PC-9 (cell line): ENCODE data around the gene CLIC5. TPM values are rescaled to one million over a fixed set of nuclear protein-coding genes. Genes with fewer than 3 reads are reported as not detected.

ENCODE experiments used
- BruUV-seq: library from RNA; stranded (reverse); fragments of 400-500 nt; replicated peaks from 2 replicates; lab custom pipeline; 2021; lab: Mats Ljungman, UMichigan
- CTCF ChIA-PET: fragments of 300-600 bp; sonication (Branson Sonifier 250); formaldehyde crosslinking; loops from one replicate; lab custom pipeline; 2022; ENCODE audit warnings: antibody characterized with exemption; lab: Charles Lee
- POLR2A ChIA-PET: fragments of 300-600 bp; sonication (Branson Sonifier 250); formaldehyde crosslinking; loops from one replicate; lab custom pipeline; 2022; ENCODE audit warnings: antibody characterized with exemption; ENCODE audit not compliant: unreplicated experiment; lab: Charles Lee
- DNase-seq, 2 experiments: peaks; one replicate each; pipeline versions ENCODE4 v3.0.0 to v3.0.0-alpha.2; 2015 to 2022; ENCODE audit warnings: mixed read lengths in 1 of 2
- H2AFZ ChIP-seq: fragments of 200-600 bp; sonication (generic); 2 replicates; pipeline ENCODE4 v1.8.1; 2017; ENCODE audit warnings: antibody characterized with exemption
- H3F3A ChIP-seq: fragments of 200-600 bp; sonication (generic); 2 replicates; pipeline ENCODE4 v1.8.1; 2017; ENCODE audit warnings: antibody characterized with exemption, mild to moderate bottlenecking, low read depth; ENCODE audit not compliant: insufficient read depth
- H3K27ac ChIP-seq: fragments of 200-600 bp; sonication (generic); 2 replicates; pipeline ENCODE4 v1.6.1; 2016; ENCODE audit warnings: mixed run types
- H3K27me3 ChIP-seq: fragments of 200-600 bp; sonication (generic); 2 replicates; pipeline ENCODE4 v1.6.1; 2016; ENCODE audit warnings: low read depth, mixed run types; ENCODE audit not compliant: insufficient read depth
- H3K36me3 ChIP-seq: fragments of 200-600 bp; sonication (generic); 2 replicates; pipeline ENCODE4 v1.6.1; 2016; ENCODE audit warnings: low read depth, mixed run types
- H3K4me1 ChIP-seq: fragments of 200-600 bp; sonication (generic); replicated peaks from 2 replicates; pipeline ENCODE4 v1.6.1; 2016; ENCODE audit warnings: mixed run types; ENCODE audit not compliant: insufficient read depth
- H3K4me2 ChIP-seq: fragments of 200-600 bp; sonication (generic); 2 replicates; pipeline ENCODE4 v1.6.1; 2017; ENCODE audit warnings: mixed run types
- H3K4me3 ChIP-seq: fragments of 200-600 bp; sonication (generic); 2 replicates; pipeline ENCODE4 v1.6.1; 2016; ENCODE audit warnings: mixed run types
- H3K79me2 ChIP-seq: fragments of 200-600 bp; sonication (generic); 2 replicates; pipeline ENCODE4 v1.6.1; 2017; ENCODE audit warnings: low read depth, mixed run types
- H3K9me2 ChIP-seq: fragments of 200-600 bp; sonication (generic); 2 replicates; pipeline ENCODE4 v1.8.1; 2017; ENCODE audit warnings: mild to moderate bottlenecking; ENCODE audit not compliant: insufficient read depth
- H3K9me3 ChIP-seq: fragments of 200-600 bp; sonication (generic); 2 replicates; pipeline ENCODE4 v1.8.1; 2016; ENCODE audit warnings: low read depth; ENCODE audit not compliant: insufficient read depth
- H4K20me1 ChIP-seq: fragments of 200-600 bp; sonication (generic); 2 replicates; pipeline ENCODE4 v1.8.1; 2017; ENCODE audit not compliant: insufficient read depth
- CTCF ChIP-seq: fragments of 200-600 bp; sonication (generic); conservative IDR thresholded peaks from 2 replicates; pipeline ENCODE4 v1.6.1; 2017; ENCODE audit warnings: mixed run types, antibody characterized with exemption, mild to moderate bottlenecking, moderate library complexity
- EZH2 ChIP-seq: fragments of 200-600 bp; sonication (generic); IDR thresholded peaks from 2 replicates; pipeline ENCODE4 v1.8.0; 2017; ENCODE audit warnings: antibody characterized with exemption, low read depth
- intact Hi-C: fragments of 100-400 bp; cut with micrococcal nuclease; formaldehyde crosslinking; loops from one replicate; pipeline ENCODE4 v1.10.0; 2022; ENCODE audit not compliant: unreplicated experiment
- total RNA-seq: library from RNA; stranded (reverse); gene quantifications from 2 replicates; pipeline ENCODE4 v1.2.3, GENCODE V29; 2021

CLIC5 gene
- total RNA-seq, 1 experiment from 2014 or later, result 2.0 TPM

GRCh38 chr6:45838996-45839395 is 176.7 kb downstream of the CLIC5 start:
- no peak for TF ChIP-seq EZH2
- Histone ChIP-seq H3K9me3 (no peaks in the 10 kb centered on the region), H3K27ac (no peak overlapping the region), H3K4me1 (no peaks in the 10 kb centered on the region), H4K20me1 (no peaks in the 10 kb centered on the region), H2AFZ (no peak overlapping the region), H3K9me2 (no peaks in the 10 kb centered on the region), H3F3A (no peaks in the 10 kb centered on the region), H3K79me2 (no peaks in the 10 kb centered on the region), H3K4me3 (no peak overlapping the region), H3K4me2 (no peak overlapping the region), H3K36me3 (no peaks in the 10 kb centered on the region), H3K27me3 (no peaks in the 10 kb centered on the region)
- ChIA-PET CTCF (no interaction called here), POLR2A (interaction anchor here (0.6 kb wide), 1 partner anchor 36 kb away, joined by 5 read pairs; no protein-coding TSS in a partner anchor)
- BruUV-seq, result no TSS peak
- intact Hi-C loops, result no loop called here
- DNase-seq, result no peak

- no peak overlapping the region for H2AFZ ChIP-seq
- TF ChIP-seq EZH2, result no peak
- TF ChIP-seq CTCF, result no peak
- no peaks in the 10 kb centered on the region for H3F3A ChIP-seq
- no peaks in the 10 kb centered on the region for H3K9me3 ChIP-seq
- no peaks in the 10 kb centered on the region for H3K9me2 ChIP-seq
- H3K4me1 ChIP-seq, result no peaks in the 10 kb centered on the region
- H3K27ac ChIP-seq, result no peak overlapping the region
- CTCF ChIA-PET, result no interaction called here
- H3K4me3 ChIP-seq, result no peak overlapping the region
- no peaks in the 10 kb centered on the region for H4K20me1 ChIP-seq
- no peak for DNase-seq
- no TSS peak for BruUV-seq
- intact Hi-C loops, result no loop called here
- no peaks in the 10 kb centered on the region for H3K79me2 ChIP-seq
- H3K4me2 ChIP-seq, result no peak overlapping the region
- no peaks in the 10 kb centered on the region for H3K36me3 ChIP-seq
- POLR2A ChIA-PET, result no interaction called here
- no peaks in the 10 kb centered on the region for H3K27me3 ChIP-seq
Observed at GRCh38 chr6:45838451-45838850, 177.2 kb downstream of the CLIC5 start.

- intact Hi-C loops, result no loop called here
Observed at GRCh38 chr6:45837541-45838200, 178.0 kb downstream of the CLIC5 start.

More at GRCh38 chr6:45837541-45838200, 178.0 kb downstream of the CLIC5 start:
- Histone ChIP-seq H3K4me3 (no peak overlapping the region), H3K4me2 (no peak overlapping the region), H3K4me1 (no peaks in the 10 kb centered on the region), H3K9me2 (no peaks in the 10 kb centered on the region), H3K36me3 (no peaks in the 10 kb centered on the region), H3K27ac (no peak overlapping the region), H3K27me3 (no peaks in the 10 kb centered on the region), H3K9me3 (no peaks in the 10 kb centered on the region), H3K79me2 (no peaks in the 10 kb centered on the region), H3F3A (no peaks in the 10 kb centered on the region), H4K20me1 (no peaks in the 10 kb centered on the region), H2AFZ (no peak overlapping the region)
- POLR2A ChIA-PET, result no interaction called here
- CTCF ChIA-PET, result no interaction called here
- no TSS peak for BruUV-seq
- no peak for TF ChIP-seq CTCF
- no peak for TF ChIP-seq EZH2
- DNase-seq, result no peak
